RWPE2 (cell line): ENCODE data around the gene WT1.

ENCODE experiments used
- ATAC-seq: fragments of 200-7000 bp; cut with Tn5 transposase; 3 replicates; pipeline ENCODE4 v1.9.1; 2021; ENCODE audit warnings: low read depth
- DNase-seq: peaks from one replicate; pipeline ENCODE4 v3.0.0-alpha.2; 2020; ENCODE audit warnings: low spot score
- H3K27ac ChIP-seq: fragments of 450-650 bp; 2 replicates; pipeline ENCODE4 v1.5.1; 2017; ENCODE audit warnings: mild to moderate bottlenecking; ENCODE audit not compliant: poor library complexity, severe bottlenecking
- H3K27me3 ChIP-seq: fragments of 250-450 bp; sonication (Bioruptor Pico); 2 replicates; pipeline ENCODE4 v1.5.1; 2021; ENCODE audit warnings: mild to moderate bottlenecking, moderate library complexity; ENCODE audit not compliant: insufficient read depth, poor library complexity, severe bottlenecking
- H3K36me3 ChIP-seq: fragments of 250-450 bp; sonication (Bioruptor Pico); 2 replicates; pipeline ENCODE4 v1.5.1; 2020; ENCODE audit warnings: low read depth, mild to moderate bottlenecking, moderate library complexity
- H3K4me1 ChIP-seq: fragments of 250-450 bp; sonication (Bioruptor Pico); 2 replicates; pipeline ENCODE4 v1.5.1; 2021; ENCODE audit warnings: mild to moderate bottlenecking, moderate library complexity; ENCODE audit not compliant: insufficient read depth, poor library complexity, severe bottlenecking
- H3K4me3 ChIP-seq: fragments of 250-450 bp; sonication (Bioruptor Pico); 2 replicates; pipeline ENCODE4 v1.5.1; 2021; ENCODE audit warnings: mild to moderate bottlenecking, moderate library complexity; ENCODE audit not compliant: severe bottlenecking
- H3K9me3 ChIP-seq: fragments of 250-450 bp; sonication (Bioruptor Pico); 2 replicates; pipeline ENCODE4 v1.5.1; 2021; ENCODE audit warnings: mild to moderate bottlenecking, moderate library complexity; ENCODE audit not compliant: severe bottlenecking
- TF ChIP-seq, protein P1 (sequence below): fragments of 450-650 bp; IDR thresholded peaks from one replicate; pipeline ENCODE4 v1.5.1; 2017; ENCODE audit warnings: mild to moderate bottlenecking, moderate library complexity; ENCODE audit not compliant: poor library complexity, severe bottlenecking

Gene WT1

GRCh38 chr11:32446227-32446626 is 10.9 kb upstream of the WT1 start:
- TF ChIP-seq, protein P1, sequence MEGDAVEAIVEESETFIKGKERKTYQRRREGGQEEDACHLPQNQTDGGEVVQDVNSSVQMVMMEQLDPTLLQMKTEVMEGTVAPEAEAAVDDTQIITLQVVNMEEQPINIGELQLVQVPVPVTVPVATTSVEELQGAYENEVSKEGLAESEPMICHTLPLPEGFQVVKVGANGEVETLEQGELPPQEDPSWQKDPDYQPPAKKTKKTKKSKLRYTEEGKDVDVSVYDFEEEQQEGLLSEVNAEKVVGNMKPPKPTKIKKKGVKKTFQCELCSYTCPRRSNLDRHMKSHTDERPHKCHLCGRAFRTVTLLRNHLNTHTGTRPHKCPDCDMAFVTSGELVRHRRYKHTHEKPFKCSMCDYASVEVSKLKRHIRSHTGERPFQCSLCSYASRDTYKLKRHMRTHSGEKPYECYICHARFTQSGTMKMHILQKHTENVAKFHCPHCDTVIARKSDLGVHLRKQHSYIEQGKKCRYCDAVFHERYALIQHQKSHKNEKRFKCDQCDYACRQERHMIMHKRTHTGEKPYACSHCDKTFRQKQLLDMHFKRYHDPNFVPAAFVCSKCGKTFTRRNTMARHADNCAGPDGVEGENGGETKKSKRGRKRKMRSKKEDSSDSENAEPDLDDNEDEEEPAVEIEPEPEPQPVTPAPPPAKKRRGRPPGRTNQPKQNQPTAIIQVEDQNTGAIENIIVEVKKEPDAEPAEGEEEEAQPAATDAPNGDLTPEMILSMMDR = no peak
- Histone ChIP-seq H3K9me3 (no peaks in the 10 kb centered on the region), H3K27me3 (peaks cover 62% of the 10 kb centered on the region), H3K4me1 (no peaks in the 10 kb centered on the region), H3K36me3 (no peaks in the 10 kb centered on the region), H3K27ac (no peak overlapping the region), H3K4me3 (no peak overlapping the region)
- DNase-seq = no peak
- no peak for ATAC-seq

GRCh38 chr11:32444186-32444585 is 8.8 kb upstream of the WT1 start:
- H3K27me3 ChIP-seq = peaks cover 80% of the 10 kb centered on the region

DNA sequence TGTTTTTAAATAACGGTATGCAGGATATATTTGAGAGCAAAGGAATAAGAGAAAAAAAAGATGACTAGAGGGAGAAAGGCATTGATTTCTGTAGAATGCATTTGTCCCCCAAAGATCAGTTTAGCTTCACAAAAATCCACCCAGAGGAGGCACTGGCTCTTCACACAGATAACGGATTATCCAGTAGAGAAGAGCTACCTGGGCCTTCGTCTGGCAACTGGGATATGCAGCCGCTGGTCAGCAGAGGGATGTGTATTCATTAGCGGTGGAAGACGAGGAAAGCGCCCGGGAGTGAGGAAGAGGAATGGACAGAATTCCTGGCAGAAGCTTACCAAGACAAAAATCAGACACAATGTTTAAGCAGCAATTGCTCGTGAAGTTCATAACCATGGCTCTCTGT is 5.6 kb upstream of the WT1 start:
- no peak overlapping the region for H3K4me3 ChIP-seq
- H3K9me3 ChIP-seq = no peaks in the 10 kb centered on the region
- ATAC-seq (no peak), DNase-seq (no peak)
- no peaks in the 10 kb centered on the region for H3K36me3 ChIP-seq
- H3K4me1 ChIP-seq = peaks cover under 1% of the 10 kb centered on the region
- H3K27me3 ChIP-seq = peaks cover 100% of the 10 kb centered on the region
- TF ChIP-seq, protein P1 = no peak
- no peak overlapping the region for H3K27ac ChIP-seq

More at GRCh38 chr11:32444186-32444585, 8.8 kb upstream of the WT1 start:
- Histone ChIP-seq H3K9me3 (no peaks in the 10 kb centered on the region), H3K27ac (no peak overlapping the region), H3K36me3 (no peaks in the 10 kb centered on the region), H3K4me3 (no peak overlapping the region), H3K4me1 (no peaks in the 10 kb centered on the region)
- DNase-seq (no peak), ATAC-seq (no peak)
- TF ChIP-seq, protein P1 = no peak

DNA sequence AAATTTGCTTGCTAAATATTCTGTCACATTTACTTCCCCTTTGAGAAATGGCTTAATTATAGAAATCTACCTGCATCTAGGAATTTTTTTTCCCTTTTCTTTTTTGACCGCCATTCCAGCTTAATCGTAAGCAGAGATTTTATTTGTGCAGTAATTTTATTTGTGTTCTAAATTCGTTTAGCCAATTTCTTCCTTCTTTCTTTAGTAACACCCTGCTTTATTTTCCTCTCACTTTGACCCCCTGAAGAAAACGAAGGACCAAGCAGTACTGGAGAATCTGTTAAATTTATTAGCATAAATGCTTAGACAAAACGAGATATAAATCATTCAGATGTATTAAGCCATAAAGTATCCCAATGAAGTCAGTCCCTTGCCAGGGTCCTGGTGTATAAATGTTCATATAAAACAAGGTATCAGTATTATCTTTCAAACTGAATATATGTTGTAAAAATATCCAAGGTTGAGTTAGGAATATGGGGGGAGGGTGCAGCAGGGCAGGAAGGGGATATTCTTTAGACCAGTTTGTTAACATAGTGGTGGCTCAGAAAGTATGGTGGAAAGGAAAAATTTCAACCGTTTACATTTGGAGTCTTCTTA is 5.1 kb upstream of the WT1 start:
- H3K27me3 ChIP-seq = peaks cover 100% of the 10 kb centered on the region
- DNase-seq (no peak), ATAC-seq (no peak)
- TF ChIP-seq, protein P1 = no peak
- no peak overlapping the region for H3K4me3 ChIP-seq
- peaks cover 4% of the 10 kb centered on the region for H3K4me1 ChIP-seq
- H3K27ac ChIP-seq = no peak overlapping the region
- H3K9me3 ChIP-seq = no peaks in the 10 kb centered on the region
- no peaks in the 10 kb centered on the region for H3K36me3 ChIP-seq

DNA sequence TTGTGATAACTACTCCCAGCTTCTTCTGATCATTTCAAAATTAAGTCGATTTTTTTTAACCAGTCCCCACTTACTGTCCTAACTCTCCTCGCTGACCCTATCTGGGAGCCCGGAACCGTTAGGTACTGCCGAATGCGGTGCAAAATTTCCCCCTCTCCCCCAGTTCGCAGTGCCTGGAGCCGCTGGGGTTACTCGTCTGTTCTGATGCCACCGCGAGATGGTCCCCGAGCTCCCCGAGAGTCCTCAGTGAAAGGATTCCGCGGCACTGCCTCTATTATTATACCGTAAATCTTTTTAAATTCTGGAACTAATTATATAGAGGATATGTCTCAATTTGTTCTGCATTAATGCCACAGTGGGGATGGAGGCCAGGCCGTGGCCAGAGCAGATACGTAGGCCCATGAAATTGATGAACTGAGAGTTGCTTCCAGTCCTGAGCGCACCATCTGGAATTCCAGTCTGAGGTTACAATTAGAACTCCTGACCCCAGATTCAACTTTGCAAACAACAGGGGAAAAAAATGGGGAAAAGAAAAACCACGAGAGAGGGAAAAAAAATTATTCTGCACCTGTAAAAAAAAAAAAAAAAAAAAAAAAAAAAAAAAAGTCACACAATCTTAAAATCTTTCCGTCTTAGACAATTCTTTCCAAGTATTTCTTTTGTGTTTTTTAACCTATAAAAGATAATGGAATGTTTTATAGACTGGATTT is 4.3 kb upstream of the WT1 start:
- TF ChIP-seq, protein P1 = no peak
- no peak overlapping the region for H3K4me3 ChIP-seq

More for the DNA sequence above, 4.3 kb upstream of the WT1 start:
- DNase-seq (no peak), ATAC-seq (no peak)
- H3K4me1 ChIP-seq = peaks cover 4% of the 10 kb centered on the region
- H3K36me3 ChIP-seq = no peaks in the 10 kb centered on the region
- peaks cover 99% of the 10 kb centered on the region for H3K27me3 ChIP-seq
- no peak overlapping the region for H3K27ac ChIP-seq
- H3K9me3 ChIP-seq = no peaks in the 10 kb centered on the region
